ENCODE results near the gene FAM222A. TPM values are rescaled to one million over a fixed set of nuclear protein-coding genes. Genes with fewer than 3 reads are reported as not detected.

FAM222A gene
- total RNA-seq, 1 donor from 2014 or later = 0.73 TPM

DNA sequence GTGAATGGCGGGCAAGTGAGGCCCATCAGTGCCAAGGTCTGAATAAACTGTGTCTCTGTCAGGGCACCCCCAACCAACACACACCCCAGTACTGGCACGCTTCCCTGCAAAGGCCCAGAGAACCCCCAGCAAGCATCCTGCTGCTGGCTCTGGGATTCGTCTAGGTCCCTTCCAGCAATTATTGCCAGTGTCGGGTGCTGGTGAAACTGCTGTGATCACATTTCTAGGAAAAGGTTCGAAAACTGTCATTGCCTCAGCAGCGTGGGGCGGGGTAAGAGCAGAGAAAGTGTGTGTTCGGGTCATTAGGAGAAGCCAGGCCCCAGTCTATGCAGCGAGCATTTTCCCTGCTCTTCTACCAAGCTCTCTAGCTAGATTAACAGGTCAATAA lies 2.5 kb downstream of the FAM222A start:
- POLR2A ChIA-PET = no interaction called here

DNA sequence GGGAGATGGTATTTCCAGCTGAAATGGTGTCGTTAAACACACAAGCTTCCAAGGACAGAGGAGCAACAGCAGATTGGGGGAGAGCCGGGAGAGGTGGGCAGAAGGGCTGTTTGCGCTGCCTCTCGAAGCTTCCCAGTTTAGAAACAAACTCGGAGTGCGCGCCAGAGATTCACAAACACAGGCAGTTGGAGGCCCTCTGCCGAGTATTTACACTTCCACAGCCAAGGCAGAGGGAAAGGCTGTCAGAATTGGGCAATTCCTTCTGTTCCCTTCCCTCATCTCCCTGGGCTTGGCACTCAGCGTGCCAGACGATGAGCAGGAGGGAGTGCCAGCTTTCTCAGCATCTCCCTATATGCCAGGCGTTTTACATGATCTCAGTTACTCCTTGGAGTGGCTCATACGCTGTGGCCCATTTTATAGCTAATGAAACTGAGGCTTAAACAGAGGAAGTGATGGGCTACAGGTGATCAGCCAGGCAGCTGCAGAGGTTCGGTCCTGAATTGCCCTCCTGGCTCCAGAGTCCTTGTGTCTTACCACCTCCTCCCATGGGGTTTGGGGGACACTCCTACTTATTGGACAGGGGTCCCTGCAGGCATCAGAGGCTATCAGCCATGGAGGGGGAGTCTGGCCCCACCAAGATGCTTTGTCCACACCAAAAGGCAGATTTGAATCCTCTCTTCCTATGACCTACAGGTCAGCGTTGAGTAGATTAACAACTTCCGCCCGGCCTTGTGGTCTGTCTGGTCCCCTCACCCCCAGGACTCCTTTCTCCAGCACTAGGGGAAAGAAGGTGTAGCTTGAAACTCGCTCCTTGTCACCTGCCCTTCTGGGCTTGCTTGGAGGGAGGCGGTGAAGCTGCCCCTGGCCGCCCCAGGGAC lies 3.1 kb downstream of the FAM222A start:
- peaks cover 14% of the 10 kb centered on the region for H3K27me3 Mint-ChIP-seq
- ChIA-PET POLR2A (no interaction called here), CTCF (no interaction called here)
- H3K4me3 Mint-ChIP-seq = no peak overlapping the region
- peaks cover 14% of the 10 kb centered on the region for H3K4me1 Mint-ChIP-seq
- no peak overlapping the region for H3K27ac Mint-ChIP-seq
- DNase-seq (no peak), ATAC-seq (ENCODE audit: low read depth) (no peak)
- no peaks in the 10 kb centered on the region for H3K36me3 Mint-ChIP-seq (ENCODE audit: low read depth)
- intact Hi-C loops (cut with micrococcal nuclease) = loop anchor here (10.0 kb wide), 1 partner anchor 562 kb away; no protein-coding TSS in a partner anchor
- TF ChIP-seq, protein P1, sequence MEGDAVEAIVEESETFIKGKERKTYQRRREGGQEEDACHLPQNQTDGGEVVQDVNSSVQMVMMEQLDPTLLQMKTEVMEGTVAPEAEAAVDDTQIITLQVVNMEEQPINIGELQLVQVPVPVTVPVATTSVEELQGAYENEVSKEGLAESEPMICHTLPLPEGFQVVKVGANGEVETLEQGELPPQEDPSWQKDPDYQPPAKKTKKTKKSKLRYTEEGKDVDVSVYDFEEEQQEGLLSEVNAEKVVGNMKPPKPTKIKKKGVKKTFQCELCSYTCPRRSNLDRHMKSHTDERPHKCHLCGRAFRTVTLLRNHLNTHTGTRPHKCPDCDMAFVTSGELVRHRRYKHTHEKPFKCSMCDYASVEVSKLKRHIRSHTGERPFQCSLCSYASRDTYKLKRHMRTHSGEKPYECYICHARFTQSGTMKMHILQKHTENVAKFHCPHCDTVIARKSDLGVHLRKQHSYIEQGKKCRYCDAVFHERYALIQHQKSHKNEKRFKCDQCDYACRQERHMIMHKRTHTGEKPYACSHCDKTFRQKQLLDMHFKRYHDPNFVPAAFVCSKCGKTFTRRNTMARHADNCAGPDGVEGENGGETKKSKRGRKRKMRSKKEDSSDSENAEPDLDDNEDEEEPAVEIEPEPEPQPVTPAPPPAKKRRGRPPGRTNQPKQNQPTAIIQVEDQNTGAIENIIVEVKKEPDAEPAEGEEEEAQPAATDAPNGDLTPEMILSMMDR (IDR thresholded peaks at IDR 0.05) = no peak
- no peaks in the 10 kb centered on the region for H3K9me3 Mint-ChIP-seq

More for the DNA sequence above, 2.5 kb downstream of the FAM222A start:
- ATAC-seq (ENCODE audit: low read depth) = no peak
- intact Hi-C loops (cut with micrococcal nuclease) = loop anchor here (10.0 kb wide), 1 partner anchor 561 kb away; no protein-coding TSS in a partner anchor
- CTCF ChIA-PET = no interaction called here
- Mint-ChIP-seq H3K9me3 (no peaks in the 10 kb centered on the region), H3K27me3 (peaks cover 18% of the 10 kb centered on the region), H3K4me3 (no peak overlapping the region), H3K27ac (no peak overlapping the region), H3K36me3 (ENCODE audit: low read depth) (no peaks in the 10 kb centered on the region), H3K4me1 (peaks cover 14% of the 10 kb centered on the region)
- no peak for DNase-seq
- TF ChIP-seq, protein P1 (IDR thresholded peaks at IDR 0.05) = no peak

DNA sequence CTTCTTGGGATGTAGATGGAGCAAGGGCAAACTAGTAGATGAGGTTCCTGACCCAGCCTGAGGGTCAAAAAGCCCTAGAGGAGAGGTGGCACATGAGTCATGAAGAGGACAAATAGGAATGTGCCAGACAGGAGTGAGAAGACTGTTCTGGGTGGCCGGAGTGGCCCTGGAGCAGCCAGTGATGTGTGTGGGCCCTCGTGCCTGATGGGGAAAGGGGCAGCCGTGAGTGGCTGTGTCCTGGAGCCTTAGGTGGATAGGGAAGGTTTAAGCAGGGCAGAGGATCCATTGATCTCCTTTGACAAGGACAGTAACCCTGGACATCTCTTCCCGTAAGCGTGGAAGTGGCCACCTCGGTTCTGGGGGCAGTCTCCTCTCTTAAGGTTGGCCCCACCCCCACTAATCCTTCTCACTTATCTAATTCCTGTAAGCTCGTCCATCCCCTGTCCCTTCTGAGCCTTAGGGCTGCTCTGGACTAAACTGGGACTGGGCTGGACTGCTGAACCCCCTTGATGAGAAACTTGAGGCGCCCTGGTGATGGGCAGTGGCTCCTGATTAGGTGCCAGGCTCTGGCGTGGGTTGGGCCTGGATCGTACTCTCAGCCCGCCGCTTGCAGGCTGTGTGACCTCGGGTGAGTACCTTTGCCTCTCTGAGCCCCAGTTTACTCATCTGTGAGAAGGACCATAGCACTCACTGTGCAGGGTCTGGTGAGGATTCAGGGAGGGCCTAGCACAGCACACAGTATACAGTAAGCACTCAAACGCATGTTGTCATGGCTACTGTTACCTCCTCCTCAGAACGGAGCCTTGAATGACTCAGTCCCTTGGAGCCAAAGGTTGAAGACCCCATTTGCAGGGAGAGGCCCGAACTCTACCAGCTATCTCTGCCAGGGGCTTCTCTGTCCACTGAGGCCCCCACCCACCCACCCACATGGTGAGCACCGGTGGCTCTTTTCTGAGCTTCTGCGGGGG lies 4.0 kb downstream of the FAM222A start:
- peaks cover 14% of the 10 kb centered on the region for H3K4me1 Mint-ChIP-seq
- TF ChIP-seq, protein P1 (IDR thresholded peaks at IDR 0.05) = no peak
- intact Hi-C loops (cut with micrococcal nuclease) = loop anchor here (10.0 kb wide), 1 partner anchor 563 kb away; no protein-coding TSS in a partner anchor
- ChIA-PET CTCF (no interaction called here), POLR2A (no interaction called here)
- H3K9me3 Mint-ChIP-seq = no peaks in the 10 kb centered on the region
- DNase-seq (no peak), ATAC-seq (ENCODE audit: low read depth) (no peak)
- H3K27ac Mint-ChIP-seq = no peak overlapping the region
- no peaks in the 10 kb centered on the region for H3K36me3 Mint-ChIP-seq (ENCODE audit: low read depth)
- peaks cover 12% of the 10 kb centered on the region for H3K27me3 Mint-ChIP-seq
- no peak overlapping the region for H3K4me3 Mint-ChIP-seq

DNA sequence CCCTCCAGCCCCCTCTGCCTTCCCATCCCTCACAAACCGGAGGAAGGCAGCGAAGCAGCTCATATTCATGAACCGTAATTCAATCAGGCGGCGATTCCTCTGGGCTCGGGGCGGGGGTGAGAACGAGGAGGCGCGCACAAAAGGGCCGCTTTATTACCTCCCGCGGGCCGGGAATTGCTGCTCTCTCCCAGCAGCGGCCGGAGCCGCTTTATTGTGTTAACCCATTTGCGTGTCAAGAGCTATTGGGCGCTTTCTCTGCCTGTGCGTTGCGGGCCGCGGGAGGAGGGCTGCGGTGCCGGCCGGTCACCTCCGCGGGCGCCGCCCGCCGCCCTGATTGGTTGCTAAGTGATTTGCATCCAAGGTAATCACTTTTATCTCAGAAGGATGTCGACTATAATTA lies 4.8 kb downstream of the FAM222A start:
- TF ChIP-seq, protein P1 (IDR thresholded peaks at IDR 0.05) = no peak
- ATAC-seq (ENCODE audit: low read depth) = no peak
- Mint-ChIP-seq H3K9me3 (no peaks in the 10 kb centered on the region), H3K27me3 (peaks cover 12% of the 10 kb centered on the region), H3K4me3 (no peak overlapping the region), H3K27ac (no peak overlapping the region), H3K36me3 (ENCODE audit: low read depth) (no peaks in the 10 kb centered on the region), H3K4me1 (peaks cover 9% of the 10 kb centered on the region)
- intact Hi-C loops (cut with micrococcal nuclease) = loop anchor here (10.0 kb wide), 1 partner anchor 564 kb away; no protein-coding TSS in a partner anchor
- CTCF ChIA-PET = no interaction called here
- POLR2A ChIA-PET = no interaction called here
- no peak for DNase-seq

Measured in activated B cell treated with CpG ODN at 0.5 μM for 24 hours (primary cell).